ENCODE results near the gene IFT20. TPM values are rescaled to one million over a fixed set of nuclear protein-coding genes. Genes with fewer than 3 reads are reported as not detected.

Gene IFT20
- total and polyA plus RNA-seq, 9 donors: 20.2 to 49.2 (median 31.7) TPM

- no peak for DNase-seq
- H3K9me3 ChIP-seq: no peaks in the 10 kb centered on the region
- 84 to 89% (median 88%) methylated on average over 3 of the region's 3 CpGs for WGBS, 3 donors
- intact Hi-C loops (cut with DNase I): no loop called here
- no peaks in the 10 kb centered on the region for H3K36me3 ChIP-seq
- no peak overlapping the region for H3K4me3 ChIP-seq
- H3K27ac ChIP-seq: no peak overlapping the region
- TF ChIP-seq POLR2A (IDR thresholded peaks at IDR 0.05) (no peak), CTCF (IDR thresholded peaks at IDR 0.05) (no peak)
- no peaks in the 10 kb centered on the region for H3K27me3 ChIP-seq
- no peaks in the 10 kb centered on the region for H3K4me1 ChIP-seq (ENCODE audit: insufficient read depth)
These were observed 54.4 kb downstream of the IFT20 start for GRCh38 chr17:28280826-28281225.

- H3K4me3 ChIP-seq: no peak overlapping the region
- TF ChIP-seq EP300 (IDR thresholded peaks at IDR 0.05) (no peak), POLR2A (IDR thresholded peaks at IDR 0.05) (no peak), CTCF (IDR thresholded peaks at IDR 0.05) (no peak)
- intact Hi-C loops (cut with DNase I): no loop called here
- H3K9me3 ChIP-seq: no peaks in the 10 kb centered on the region
- no peaks in the 10 kb centered on the region for H3K4me1 ChIP-seq (ENCODE audit: insufficient read depth)
- no peak overlapping the region for H3K27ac ChIP-seq
- WGBS, 3 donors: 61 to 69% (median 61%) methylated on average over 6 of the region's 6 CpGs
- no peaks in the 10 kb centered on the region for H3K27me3 ChIP-seq
- DNase-seq: no peak
- no peaks in the 10 kb centered on the region for H3K36me3 ChIP-seq
These were observed 55.9 kb downstream of the IFT20 start for GRCh38 chr17:28279411-28279810.

Small RNA genes within 50 kb of the gene (microRNA-seq; reads per million reads assigned to microRNA genes)
- gene MIR4723: 0.36 to 1.1 (median 0.75) reads per million in 3 donors

Other genes starting within 250 kb of the IFT20 start
- 10 to 100 TPM; 18.7 to 74.4 (median 26.0) TPM for gene TMEM97, start 16.3 kb downstream of the IFT20 start, total RNA-seq
- 10 to 100 TPM; 20.3 to 93.0 TPM for gene TMEM97, start 16.3 kb downstream of the IFT20 start, polyA plus RNA-seq
- 10 to 100 TPM; 13.5 to 36.3 (median 31.5) TPM for gene TNFAIP1, start 289 bp upstream of the IFT20 start, total RNA-seq
- 10 to 100 TPM; 13.4 to 37.9 TPM for gene TNFAIP1, start 289 bp upstream of the IFT20 start, polyA plus RNA-seq
- gene POLDIP2, start 22.1 kb upstream of the IFT20 start, total RNA-seq: 10 to 100 TPM; 37.4 to 82.6 (median 59.6) TPM
- gene POLDIP2, start 22.1 kb upstream of the IFT20 start, polyA plus RNA-seq: 100 to 1,000 TPM in 1 of 2 donors, 10 to 100 TPM in 1; 43.4 to 110 TPM
- gene SEBOX, start 29.7 kb upstream of the IFT20 start, total RNA-seq: not detected
- not detected for gene SEBOX, start 29.7 kb upstream of the IFT20 start, polyA plus RNA-seq
- 1 to 10 TPM in 5 of 7 donors, under 1 TPM in 1, not detected in 1; 0.25 to 5.9 (median 4.1) TPM for gene VTN, start 34.8 kb upstream of the IFT20 start, total RNA-seq
- gene VTN, start 34.8 kb upstream of the IFT20 start, polyA plus RNA-seq: 10 to 100 TPM in 1 of 2 donors, 1 to 10 TPM in 1; 1.5 to 20.5 TPM
- gene SARM1, start 36.2 kb upstream of the IFT20 start, total RNA-seq: 10 to 100 TPM in 6 of 7 donors, 1 to 10 TPM in 1; 7.4 to 21.5 (median 16.5) TPM
- gene SARM1, start 36.2 kb upstream of the IFT20 start, polyA plus RNA-seq: 10 to 100 TPM in 1 of 2 donors, 1 to 10 TPM in 1; 9.0 to 12.4 TPM
- gene SLC46A1, start 70.7 kb upstream of the IFT20 start, total RNA-seq: 10 to 100 TPM in 5 of 7 donors, 1 to 10 TPM in 2; 5.0 to 13.6 (median 12.2) TPM
- gene SLC46A1, start 70.7 kb upstream of the IFT20 start, polyA plus RNA-seq: 10 to 100 TPM in 1 of 2 donors, 1 to 10 TPM in 1; 4.0 to 32.2 TPM
- under 1 TPM in 1 of 7 donors, not detected in 6; 0.95 TPM for gene SLC13A2, start 138.2 kb upstream of the IFT20 start, total RNA-seq
- not detected for gene SLC13A2, start 138.2 kb upstream of the IFT20 start, polyA plus RNA-seq
- not detected for gene FOXN1, start 170.9 kb upstream of the IFT20 start, total RNA-seq
- gene FOXN1, start 170.9 kb upstream of the IFT20 start, polyA plus RNA-seq: not detected
- gene UNC119, start 217.2 kb upstream of the IFT20 start, total RNA-seq: 10 to 100 TPM; 14.4 to 27.3 (median 19.5) TPM
- gene UNC119, start 217.2 kb upstream of the IFT20 start, polyA plus RNA-seq: 10 to 100 TPM; 18.6 to 19.3 TPM
- 10 to 100 TPM; 16.1 to 42.2 (median 33.5) TPM for gene PIGS, start 236.1 kb upstream of the IFT20 start, total RNA-seq
- gene PIGS, start 236.1 kb upstream of the IFT20 start, polyA plus RNA-seq: 10 to 100 TPM; 26.6 to 64.8 TPM
- gene ALDOC, start 241.4 kb upstream of the IFT20 start, total RNA-seq: 10 to 100 TPM; 17.1 to 71.5 (median 28.4) TPM
- gene ALDOC, start 241.4 kb upstream of the IFT20 start, polyA plus RNA-seq: 10 to 100 TPM; 25.4 to 39.1 TPM